ENCODE measurements around the gene ZNF101.
A peak's percentile ranks its signal among the peaks of the same experiment; 100 is the strongest.
"Not testable (repeated sequence)": the region's sequence is repeated elsewhere in the genome, so short reads cannot be mapped to it uniquely, and the experiment has no call there.

ZNF101 gene

GRCh38 chr19:19661675-19662251 lies 6.9 kb upstream of the ZNF101 start:
- peak; percentile 57 to 59 for DNase-seq

- no peak for DNase-seq
Measured at GRCh38 chr19:19662344-19662743, 6.3 kb upstream of the ZNF101 start.

GRCh38 chr19:19662871-19663255 lies 5.8 kb upstream of the ZNF101 start:
- peak in 1 of 2 donors; percentile 25 for DNase-seq

- peak; percentile 94 to 97 for DNase-seq
Measured at GRCh38 chr19:19663256-19664120, 5.2 kb upstream of the ZNF101 start, which contains the start of gene ATP13A1. TSS of gene ATP13A1 (minus strand) at chr19:19663676. CDS start at chr19:19663666, 10 bp downstream.

- not testable (repeated sequence) for DNase-seq
Measured at GRCh38 chr19:19665420-19665948, 3.2 kb upstream of the ZNF101 start.

GRCh38 chr19:19670070-19670551 lies 1.5 kb downstream of the ZNF101 start:
- peak; percentile 23 to 45 for DNase-seq

GRCh38 chr19:19672816-19673215 lies 4.2 kb downstream of the ZNF101 start:
- no peak for DNase-seq

GRCh38 chr19:19674315-19674714 lies 5.7 kb downstream of the ZNF101 start:
- DNase-seq: no peak

- DNase-seq: no peak
Measured at GRCh38 chr19:19677579-19677978, 8.9 kb downstream of the ZNF101 start.

GRCh38 chr19:19679176-19680073 lies 10.8 kb downstream of the ZNF101 start:
- no peak for DNase-seq

- DNase-seq: not testable (repeated sequence)
Measured at GRCh38 chr19:19686119-19686518, 17.5 kb downstream of the ZNF101 start.

- no peak for DNase-seq
Measured at GRCh38 chr19:19686580-19686979, 17.9 kb downstream of the ZNF101 start.

GRCh38 chr19:19687090-19687489 lies 18.5 kb downstream of the ZNF101 start:
- no peak for DNase-seq

- DNase-seq: not testable (repeated sequence)
Measured at GRCh38 chr19:19689023-19689422, 20.4 kb downstream of the ZNF101 start.

GRCh38 chr19:19691683-19692082 lies 23.0 kb downstream of the ZNF101 start:
- DNase-seq: no peak

GRCh38 chr19:19696386-19696785 lies 27.7 kb downstream of the ZNF101 start:
- DNase-seq: no peak

- DNase-seq: no peak
Measured at GRCh38 chr19:19697589-19697988, 28.9 kb downstream of the ZNF101 start.

- not testable (repeated sequence) for DNase-seq
Measured at GRCh38 chr19:19700493-19700892, 31.9 kb downstream of the ZNF101 start.

GRCh38 chr19:19704836-19705235 lies 36.2 kb downstream of the ZNF101 start:
- no peak for DNase-seq

GRCh38 chr19:19710506-19710905 lies 41.9 kb downstream of the ZNF101 start:
- DNase-seq: no peak

GRCh38 chr19:19711306-19711933 lies 42.8 kb downstream of the ZNF101 start:
- no peak for DNase-seq

All from inflammatory macrophage treated with lipopolysaccharide for 1 hour (primary cell).